Neural progenitor cell (in vitro differentiated cells): ENCODE measurements around the gene TENM3. TPM values are rescaled to one million over a fixed set of nuclear protein-coding genes. Genes with fewer than 3 reads are reported as not detected.

Experiments
- DNase-seq: peaks from one replicate; pipeline ENCODE4 v3.0.0-alpha.2; 2016; ENCODE audit warnings: low spot score
- H2AFZ ChIP-seq: fragments of 200-600 bp; sonication (generic); replicated peaks from 2 replicates; pipeline ENCODE4 v1.6.1; 2016; ENCODE audit warnings: antibody characterized with exemption
- H3F3A ChIP-seq: fragments of 200-600 bp; sonication (generic); 2 replicates; pipeline ENCODE4 v1.6.1; 2016; ENCODE audit warnings: antibody characterized with exemption, low read depth
- H3K27ac ChIP-seq: fragments of 200-600 bp; sonication (generic); 2 replicates; pipeline ENCODE4 v1.5.1; 2016; ENCODE audit warnings: mild to moderate bottlenecking
- H3K27me3 ChIP-seq: fragments of 200-600 bp; sonication (generic); 2 replicates; pipeline ENCODE4 v1.6.1; 2016; ENCODE audit warnings: mild to moderate bottlenecking, moderate library complexity
- H3K36me3 ChIP-seq: fragments of 200-600 bp; sonication (generic); 2 replicates; pipeline ENCODE4 v1.5.1; 2016
- H3K4me1 ChIP-seq: fragments of 200-600 bp; sonication (generic); 2 replicates; pipeline ENCODE4 v1.6.1; 2016; ENCODE audit warnings: mixed run types
- H3K4me2 ChIP-seq: fragments of 200-600 bp; sonication (generic); 2 replicates; pipeline ENCODE4 v1.6.1; 2016
- H3K4me3 ChIP-seq: fragments of 200-600 bp; sonication (generic); 2 replicates; pipeline ENCODE4 v1.5.1; 2016
- H3K79me2 ChIP-seq: fragments of 200-600 bp; sonication (generic); 2 replicates; pipeline ENCODE4 v1.6.1; 2016; ENCODE audit warnings: low read depth
- H3K9ac ChIP-seq: fragments of 200-600 bp; sonication (generic); 2 replicates; pipeline ENCODE4 v1.6.1; 2016
- H3K9me3 ChIP-seq: fragments of 200-600 bp; sonication (generic); 2 replicates; pipeline ENCODE4 v1.5.1; 2016; ENCODE audit warnings: low read depth
- H4K20me1 ChIP-seq: fragments of 200-600 bp; sonication (generic); 2 replicates; pipeline ENCODE4 v1.6.1; 2016; ENCODE audit warnings: low read depth
- H3K27ac Mint-ChIP-seq: 3 replicates; pipeline ENCODE4 v1.8.0; 2021; ENCODE audit warnings: mixed read lengths
- H3K27me3 Mint-ChIP-seq: 2 replicates; pipeline ENCODE4 v1.8.0; 2022; ENCODE audit warnings: low read depth, mild to moderate bottlenecking, inconsistent platforms, moderate library complexity, mixed read lengths; ENCODE audit not compliant: insufficient read depth
- H3K36me3 Mint-ChIP-seq: 3 replicates; pipeline ENCODE4 v1.8.0; 2021; ENCODE audit warnings: mixed read lengths
- H3K4me1 Mint-ChIP-seq: 3 replicates; pipeline ENCODE4 v1.8.0; 2021; ENCODE audit warnings: mixed read lengths
- H3K4me3 Mint-ChIP-seq: 3 replicates; pipeline ENCODE4 v1.8.0; 2021; ENCODE audit warnings: mild to moderate bottlenecking, moderate library complexity, mixed read lengths
- H3K9me3 Mint-ChIP-seq: 3 replicates; pipeline ENCODE4 v1.8.0; 2020; ENCODE audit warnings: mixed read lengths
- CTCF ChIP-seq: fragments of 200-600 bp; sonication (generic); IDR thresholded peaks from 2 replicates; pipeline ENCODE4 v1.5.1; 2017; ENCODE audit warnings: antibody characterized with exemption, mild to moderate bottlenecking
- EZH2 ChIP-seq: fragments of 200-600 bp; sonication (generic); IDR thresholded peaks from 2 replicates; pipeline ENCODE4 v1.6.1; 2017; ENCODE audit warnings: antibody characterized with exemption, mild to moderate bottlenecking, moderate library complexity
- EZH2phosphoT487 ChIP-seq: fragments of 200-600 bp; sonication (generic); IDR thresholded peaks from 2 replicates; pipeline ENCODE4 v1.6.1; 2017; ENCODE audit warnings: antibody characterized with exemption
- total RNA-seq: library from RNA; depleted of rRNA; stranded (reverse); fragments of >200 nt; gene quantifications from 2 replicates; pipeline ENCODE4 v1.2.3, GENCODE V29; 2015; ENCODE audit warnings: low replicate concordance

TENM3 gene
- total RNA-seq, 1 donor from 2014 or later = 78.7 TPM

- Histone ChIP-seq H4K20me1 (no peaks in the 10 kb centered on the region), H3K79me2 (peaks cover 3% of the 10 kb centered on the region), H3K4me1 (no peaks in the 10 kb centered on the region), H3K4me2 (no peak overlapping the region), H3K9ac (no peak overlapping the region), H3K36me3 (no peaks in the 10 kb centered on the region), H3K4me3 (no peak overlapping the region), H3K9me3 (no peaks in the 10 kb centered on the region), H2AFZ (no peak overlapping the region), H3K27me3 (no peaks in the 10 kb centered on the region), H3F3A (no peaks in the 10 kb centered on the region), H3K27ac (no peak overlapping the region)
- peaks cover 40% of the 10 kb centered on the region for H3K36me3 Mint-ChIP-seq
- no peak for DNase-seq
- peaks cover 2% of the 10 kb centered on the region for H3K27me3 Mint-ChIP-seq
- no peak overlapping the region for H3K27ac Mint-ChIP-seq
- no peaks in the 10 kb centered on the region for H3K4me1 Mint-ChIP-seq
- no peaks in the 10 kb centered on the region for H3K9me3 Mint-ChIP-seq
- TF ChIP-seq EZH2phosphoT487 (no peak), EZH2 (no peak), CTCF (no peak)
- H3K4me3 Mint-ChIP-seq = no peak overlapping the region
Observed at GRCh38 chr4:182224192-182224850, 18.9 kb upstream of the TENM3 start.

- Histone ChIP-seq H3K79me2 (peaks cover 3% of the 10 kb centered on the region), H3K27ac (no peak overlapping the region), H3K9ac (no peak overlapping the region), H2AFZ (no peak overlapping the region), H4K20me1 (no peaks in the 10 kb centered on the region), H3K4me1 (no peaks in the 10 kb centered on the region), H3K4me3 (no peak overlapping the region), H3F3A (no peaks in the 10 kb centered on the region), H3K4me2 (no peak overlapping the region), H3K36me3 (no peaks in the 10 kb centered on the region), H3K27me3 (no peaks in the 10 kb centered on the region), H3K9me3 (no peaks in the 10 kb centered on the region)
- Mint-ChIP-seq H3K27me3 (peaks cover under 1% of the 10 kb centered on the region), H3K36me3 (peaks cover 42% of the 10 kb centered on the region), H3K4me3 (no peak overlapping the region), H3K4me1 (no peaks in the 10 kb centered on the region), H3K9me3 (no peaks in the 10 kb centered on the region), H3K27ac (no peak overlapping the region)
- DNase-seq = no peak
- TF ChIP-seq EZH2 = no peak
- no peak for TF ChIP-seq EZH2phosphoT487
- TF ChIP-seq CTCF = no peak
Observed at GRCh38 chr4:182225257-182225852, 17.8 kb upstream of the TENM3 start.

GRCh38 chr4:182227611-182228010 lies 15.6 kb upstream of the TENM3 start:
- no peak for DNase-seq
- Histone ChIP-seq H2AFZ (no peak overlapping the region), H3K27ac (no peak overlapping the region), H3K9ac (no peak overlapping the region), H3K27me3 (no peaks in the 10 kb centered on the region), H3F3A (no peaks in the 10 kb centered on the region), H3K36me3 (no peaks in the 10 kb centered on the region), H3K4me3 (no peak overlapping the region), H3K79me2 (no peaks in the 10 kb centered on the region), H3K4me1 (no peaks in the 10 kb centered on the region), H4K20me1 (no peaks in the 10 kb centered on the region), H3K9me3 (no peaks in the 10 kb centered on the region), H3K4me2 (no peak overlapping the region)
- TF ChIP-seq CTCF (no peak), EZH2 (no peak), EZH2phosphoT487 (no peak)
- Mint-ChIP-seq H3K9me3 (no peaks in the 10 kb centered on the region), H3K27ac (no peak overlapping the region), H3K4me3 (no peak overlapping the region), H3K36me3 (peaks cover 38% of the 10 kb centered on the region), H3K27me3 (no peaks in the 10 kb centered on the region), H3K4me1 (peaks cover 5% of the 10 kb centered on the region)
